ENCODE data around the gene FAM217B. TPM values are rescaled to one million over a fixed set of nuclear protein-coding genes. Genes with fewer than 3 reads are reported as not detected.

Gene FAM217B
- total RNA-seq, 4 donors from 2014 or later, result 7.9 to 18.5 (median 17.4) TPM

- no peak overlapping the region for H3K27ac ChIP-seq
- DNase-seq, result no peak
These were observed 14.3 kb upstream of the FAM217B start for GRCh38 chr20:59925899-59926298.

DNA sequence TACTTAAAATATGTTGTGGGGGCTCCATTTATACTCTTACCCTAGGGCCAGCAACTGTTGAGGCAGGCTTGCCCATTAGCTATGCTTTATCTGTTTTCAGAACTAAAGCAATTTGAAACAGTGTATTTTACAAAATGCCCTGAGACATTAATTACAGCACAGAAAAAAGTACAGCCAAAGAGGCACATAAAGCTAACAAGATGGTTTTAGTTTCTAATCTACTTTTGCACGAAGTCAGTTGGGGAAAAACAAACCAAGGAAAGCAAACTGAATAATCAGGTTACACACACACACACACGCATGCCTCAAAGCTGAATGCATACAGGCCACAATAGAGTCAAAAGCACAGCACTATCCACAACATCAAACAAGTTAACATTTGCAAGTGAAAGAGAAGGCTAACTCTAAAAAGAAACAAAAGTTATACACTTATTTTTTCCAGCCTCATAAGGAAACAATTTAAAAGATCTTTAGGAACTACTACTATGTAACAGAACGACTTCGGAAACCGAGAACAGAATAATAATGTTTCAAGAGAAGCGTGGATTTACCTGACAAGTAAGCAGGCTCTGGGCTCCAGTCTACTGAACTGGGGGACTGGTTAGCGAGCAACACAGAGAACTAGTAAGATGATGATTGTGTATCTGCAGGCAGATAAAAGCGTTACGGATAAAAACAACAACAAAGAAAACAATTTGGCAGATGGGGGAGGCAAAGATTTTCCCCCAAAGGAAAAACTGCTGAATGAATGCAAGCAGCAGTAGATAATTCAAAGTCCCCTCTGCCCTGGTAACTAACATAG lies 8.5 kb upstream of the FAM217B start:
- Histone ChIP-seq H3K27ac (no peak overlapping the region), H3K4me1 (peaks cover 0 to 8% (median 0%) of the 10 kb centered on the region in 4 donors), H3K9me3 (no peaks in the 10 kb centered on the region), H3K4me3 (no peak overlapping the region), H3K36me3 (no peaks in the 10 kb centered on the region), H3K27me3 (no peaks in the 10 kb centered on the region)
- no peak for DNase-seq
- TF ChIP-seq CTCF (IDR thresholded peaks at IDR 0.05) (no peak), POLR2A (IDR thresholded peaks at IDR 0.05) (no peak)

More at GRCh38 chr20:59925899-59926298, 14.3 kb upstream of the FAM217B start:
- H3K9me3 ChIP-seq, result no peaks in the 10 kb centered on the region
- TF ChIP-seq CTCF (IDR thresholded peaks at IDR 0.05), result no peak
- no peak for TF ChIP-seq POLR2A (IDR thresholded peaks at IDR 0.05)
- no peaks in the 10 kb centered on the region for H3K27me3 ChIP-seq
- H3K4me3 ChIP-seq, result no peak overlapping the region
- no peaks in the 10 kb centered on the region for H3K4me1 ChIP-seq
- no peaks in the 10 kb centered on the region for H3K36me3 ChIP-seq

- H3K27me3 ChIP-seq, result no peaks in the 10 kb centered on the region
- no peak for TF ChIP-seq POLR2A (IDR thresholded peaks at IDR 0.05)
- no peak for TF ChIP-seq CTCF (IDR thresholded peaks at IDR 0.05)
- H3K36me3 ChIP-seq, result no peaks in the 10 kb centered on the region
- H3K4me1 ChIP-seq, result peaks cover 0 to 12% (median 2%) of the 10 kb centered on the region in 4 donors
- peak in 1 of 3 donors; percentile 45 for DNase-seq
- peak overlapping the region in 1 of 4 donors; percentile 76 for H3K27ac ChIP-seq
- peak overlapping the region; percentile 55 to 70 (median 64) for H3K4me3 ChIP-seq
- no peaks in the 10 kb centered on the region for H3K9me3 ChIP-seq
These were observed 7.4 kb upstream of the FAM217B start for GRCh38 chr20:59932616-59933295.

DNA sequence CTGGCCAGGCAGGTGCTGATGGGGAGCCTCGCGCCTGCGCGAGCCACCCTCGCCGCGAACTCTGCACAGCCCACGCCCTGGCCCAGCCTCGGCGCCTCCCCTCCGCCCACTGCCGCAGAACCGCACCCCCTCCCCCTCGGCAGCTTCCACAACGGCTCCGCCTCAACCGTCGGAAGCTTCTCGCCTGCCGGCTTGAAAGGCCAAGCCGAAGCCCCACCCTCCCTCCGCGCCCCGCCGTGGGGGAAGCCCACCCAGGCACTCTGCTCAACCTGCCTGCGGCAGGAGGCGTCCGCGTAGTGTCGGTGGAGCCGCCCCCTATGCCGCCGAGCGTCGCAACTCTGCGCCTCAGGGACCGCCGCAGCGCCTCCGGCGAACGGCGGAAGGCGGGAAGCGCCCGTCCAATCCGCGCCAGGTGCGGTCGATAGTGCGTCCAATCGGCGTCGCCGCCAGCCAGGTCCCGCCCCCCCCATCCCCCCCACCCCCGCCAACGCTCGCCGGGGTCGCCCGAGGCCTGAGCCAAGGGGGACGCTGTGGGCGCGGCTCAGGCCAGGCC lies 6.8 kb upstream of the FAM217B start, which contains the start of gene SYCP2:
SYCP2 (minus strand) TSS at position 342 of the 553 bp plus-strand sequence. CDS start 11,224 bp downstream, outside the sequence.
- H3K4me1 ChIP-seq, result peaks cover 0 to 18% (median 4%) of the 10 kb centered on the region in 4 donors

More for the DNA sequence above, 6.8 kb upstream of the FAM217B start, which contains the start of gene SYCP2:
- Histone ChIP-seq H3K27ac (peak within 1 kb of the TSS; percentile 56 to 76 (median 68)), H3K27me3 (no peaks in the 10 kb centered on the region), H3K9me3 (no peaks in the 10 kb centered on the region), H3K36me3 (no peaks in the 10 kb centered on the region), H3K4me3 (peak within 1 kb of the TSS; percentile 55 to 70 (median 64))
- TF ChIP-seq CTCF (IDR thresholded peaks at IDR 0.05), result no peak
- no peak for TF ChIP-seq POLR2A (IDR thresholded peaks at IDR 0.05)
- DNase-seq, result peak; percentile 41 to 64 (median 57)

Measured in Peyer's patch (tissue), 4 donors.